Measurements from ENCODE around the gene EDIL3.

DNA sequence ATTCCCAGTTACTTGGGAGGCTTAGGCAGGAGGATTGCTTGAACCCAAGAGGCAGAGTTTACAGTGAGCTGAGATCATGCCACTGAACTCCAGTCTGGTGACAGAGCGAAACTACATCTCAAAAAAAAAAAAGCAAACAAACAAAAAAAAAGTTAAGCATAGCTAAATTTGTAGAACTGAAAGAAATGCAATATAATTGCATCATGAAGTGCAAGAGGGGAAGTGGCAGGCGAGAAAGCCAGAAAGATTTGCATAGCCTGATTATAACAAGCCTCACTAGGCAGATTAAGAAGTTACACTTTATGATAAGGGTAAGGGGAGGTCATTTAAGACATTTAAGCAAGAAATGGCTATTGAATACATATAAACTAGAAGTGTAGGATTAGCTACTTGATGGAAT is 187.1 kb downstream of the EDIL3 start:
- TF ChIP-seq POLR2A (IDR thresholded peaks at IDR 0.05) (no peak), EP300 (IDR thresholded peaks at IDR 0.05) (no peak), CTCF (IDR thresholded peaks at IDR 0.05) (no peak)

All from sigmoid colon (tissue), 4 donors.